HG03175 (cell line): ENCODE measurements around the gene TAS2R1.
"Not testable (repeated sequence)": the region's sequence is repeated elsewhere in the genome, so short reads cannot be mapped to it uniquely, and the experiment has no call there.

Source experiments
- ATAC-seq: cut with Tn5 transposase; IDR thresholded peaks from one replicate; pipeline ENCODE4 v1.9.1; 2021; ENCODE audit warnings: mild to moderate bottlenecking, moderate library complexity; ENCODE audit not compliant: unreplicated experiment

The TAS2R1 gene

GRCh38 chr5:9623661-9624060 lies 6.5 kb downstream of the TAS2R1 start:
- ATAC-seq, result no peak

- ATAC-seq, result peak; percentile 58
These were observed 7.2 kb downstream of the TAS2R1 start for GRCh38 chr5:9622971-9623421.

GRCh38 chr5:9621379-9621903 lies 8.7 kb downstream of the TAS2R1 start:
- ATAC-seq, result no peak

- no peak for ATAC-seq
These were observed 10.6 kb downstream of the TAS2R1 start for GRCh38 chr5:9619331-9620092.

GRCh38 chr5:9617739-9618504 lies 12.2 kb downstream of the TAS2R1 start:
- no peak for ATAC-seq

GRCh38 chr5:9617221-9617620 lies 12.9 kb downstream of the TAS2R1 start:
- no peak for ATAC-seq

GRCh38 chr5:9615331-9615730 lies 14.8 kb downstream of the TAS2R1 start:
- no peak for ATAC-seq

- no peak for ATAC-seq
These were observed 16.8 kb downstream of the TAS2R1 start for GRCh38 chr5:9613360-9613759.

- no peak for ATAC-seq
These were observed 19.2 kb downstream of the TAS2R1 start for GRCh38 chr5:9610969-9611368.

GRCh38 chr5:9610364-9610763 lies 19.8 kb downstream of the TAS2R1 start:
- no peak for ATAC-seq

- ATAC-seq, result no peak
These were observed 22.1 kb downstream of the TAS2R1 start for GRCh38 chr5:9608093-9608492.

- ATAC-seq, result no peak
These were observed 24.9 kb downstream of the TAS2R1 start for GRCh38 chr5:9605041-9605838.

GRCh38 chr5:9604416-9604815 lies 25.7 kb downstream of the TAS2R1 start:
- no peak for ATAC-seq

- no peak for ATAC-seq
These were observed 29.0 kb downstream of the TAS2R1 start for GRCh38 chr5:9601055-9601739.

GRCh38 chr5:9599391-9599790 lies 30.8 kb downstream of the TAS2R1 start:
- ATAC-seq, result no peak

GRCh38 chr5:9598329-9598728 lies 31.8 kb downstream of the TAS2R1 start:
- ATAC-seq, result not testable (repeated sequence)

- ATAC-seq, result not testable (repeated sequence)
These were observed 32.8 kb downstream of the TAS2R1 start for GRCh38 chr5:9597322-9597721.

- no peak for ATAC-seq
These were observed 33.3 kb downstream of the TAS2R1 start for GRCh38 chr5:9596824-9597223.

GRCh38 chr5:9596171-9596780 lies 33.9 kb downstream of the TAS2R1 start:
- ATAC-seq, result no peak

GRCh38 chr5:9594913-9595312 lies 35.2 kb downstream of the TAS2R1 start:
- no peak for ATAC-seq
